ENCODE measurements around the gene TMCO4. TPM values are rescaled to one million over a fixed set of nuclear protein-coding genes. Genes with fewer than 3 reads are reported as not detected.

The TMCO4 gene
- polyA plus RNA-seq, 1 experiment, result 22.0 TPM

DNA sequence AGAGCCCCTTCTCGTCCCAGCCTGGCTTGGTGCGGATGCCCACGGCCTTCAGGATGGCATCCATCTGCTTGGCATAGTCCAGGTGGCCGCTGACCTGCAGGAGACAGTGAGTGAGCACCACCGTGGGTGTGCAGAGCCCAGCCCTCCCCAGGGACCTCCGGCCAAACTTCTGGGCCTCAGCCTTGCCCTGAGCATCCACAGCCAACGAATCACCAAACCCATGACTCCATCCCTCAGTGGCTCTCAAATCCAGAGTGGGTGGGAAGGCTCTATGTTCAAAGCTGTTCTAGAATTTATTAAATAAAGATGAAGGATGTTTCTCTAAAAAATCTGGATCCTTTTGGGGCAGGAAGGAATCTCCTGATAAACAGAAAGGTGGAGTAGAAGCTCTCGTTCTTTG is 116.4 kb downstream of the TMCO4 start:
- Histone ChIP-seq H3K36me3 (ENCODE audit: control insufficient read depth, insufficient read depth, low read length) (no peaks in the 10 kb centered on the region; the same call in 1 of the 2 replicates), H3K27me3 (ENCODE audit: control insufficient read depth, insufficient read depth, low read length) (no peaks in the 10 kb centered on the region), H3K4me3 (ENCODE audit: low read depth, low read length) (no peak overlapping the region)
- TF ChIP-seq, protein P1, sequence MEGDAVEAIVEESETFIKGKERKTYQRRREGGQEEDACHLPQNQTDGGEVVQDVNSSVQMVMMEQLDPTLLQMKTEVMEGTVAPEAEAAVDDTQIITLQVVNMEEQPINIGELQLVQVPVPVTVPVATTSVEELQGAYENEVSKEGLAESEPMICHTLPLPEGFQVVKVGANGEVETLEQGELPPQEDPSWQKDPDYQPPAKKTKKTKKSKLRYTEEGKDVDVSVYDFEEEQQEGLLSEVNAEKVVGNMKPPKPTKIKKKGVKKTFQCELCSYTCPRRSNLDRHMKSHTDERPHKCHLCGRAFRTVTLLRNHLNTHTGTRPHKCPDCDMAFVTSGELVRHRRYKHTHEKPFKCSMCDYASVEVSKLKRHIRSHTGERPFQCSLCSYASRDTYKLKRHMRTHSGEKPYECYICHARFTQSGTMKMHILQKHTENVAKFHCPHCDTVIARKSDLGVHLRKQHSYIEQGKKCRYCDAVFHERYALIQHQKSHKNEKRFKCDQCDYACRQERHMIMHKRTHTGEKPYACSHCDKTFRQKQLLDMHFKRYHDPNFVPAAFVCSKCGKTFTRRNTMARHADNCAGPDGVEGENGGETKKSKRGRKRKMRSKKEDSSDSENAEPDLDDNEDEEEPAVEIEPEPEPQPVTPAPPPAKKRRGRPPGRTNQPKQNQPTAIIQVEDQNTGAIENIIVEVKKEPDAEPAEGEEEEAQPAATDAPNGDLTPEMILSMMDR (IDR thresholded peaks at IDR 0.05; ENCODE audit: insufficient read depth, low read depth, low read length), result no peak
- no peak for DNase-seq (ENCODE audit: low read depth)
- CTCF ChIA-PET, result interaction anchor here (3.5 kb wide), 1 partner anchor 22 kb away, joined by 20 read pairs; no protein-coding TSS in a partner anchor
- POLR2A ChIA-PET, result no interaction called here

DNA sequence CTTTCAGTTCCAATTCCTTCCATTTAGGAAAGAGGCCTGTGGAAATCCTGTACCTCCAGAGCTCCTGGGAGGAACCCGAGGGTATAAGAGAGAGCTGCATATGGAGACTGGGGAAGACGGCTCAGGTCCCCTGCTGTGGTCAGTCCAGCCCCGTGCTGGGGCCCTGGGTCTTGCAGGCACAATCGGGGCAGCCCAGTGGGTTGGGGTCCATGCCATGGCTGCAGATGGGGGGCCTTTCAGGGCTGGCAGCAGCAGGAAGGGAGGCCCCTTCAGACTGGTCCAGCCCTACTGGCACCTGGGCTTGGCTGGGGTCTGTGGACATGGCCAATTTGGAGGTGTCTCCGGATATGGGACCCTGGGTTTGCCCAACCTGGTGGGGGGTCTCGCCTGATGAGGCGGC is 116.8 kb downstream of the TMCO4 start:
- ChIA-PET CTCF (interaction anchor here (0.7 to 3.5 kb wide), 4 partner anchors 22 to 33 kb away, joined by 3 to 20 read pairs (median 12); no protein-coding TSS in a partner anchor), POLR2A (interaction anchor here (0.5 kb wide), 1 partner anchor 15 kb away, joined by 12 read pairs; no protein-coding TSS in a partner anchor)
- H3K27me3 ChIP-seq (ENCODE audit: control insufficient read depth, insufficient read depth, low read length), result no peaks in the 10 kb centered on the region
- TF ChIP-seq, protein P1 (IDR thresholded peaks at IDR 0.05; ENCODE audit: insufficient read depth, low read depth, low read length), result no peak
- no peak for DNase-seq (ENCODE audit: low read depth)
- no peak overlapping the region for H3K4me3 ChIP-seq (ENCODE audit: low read depth, low read length)
- no peaks in the 10 kb centered on the region; the same call in 1 of the 2 replicates for H3K36me3 ChIP-seq (ENCODE audit: control insufficient read depth, insufficient read depth, low read length)

DNA sequence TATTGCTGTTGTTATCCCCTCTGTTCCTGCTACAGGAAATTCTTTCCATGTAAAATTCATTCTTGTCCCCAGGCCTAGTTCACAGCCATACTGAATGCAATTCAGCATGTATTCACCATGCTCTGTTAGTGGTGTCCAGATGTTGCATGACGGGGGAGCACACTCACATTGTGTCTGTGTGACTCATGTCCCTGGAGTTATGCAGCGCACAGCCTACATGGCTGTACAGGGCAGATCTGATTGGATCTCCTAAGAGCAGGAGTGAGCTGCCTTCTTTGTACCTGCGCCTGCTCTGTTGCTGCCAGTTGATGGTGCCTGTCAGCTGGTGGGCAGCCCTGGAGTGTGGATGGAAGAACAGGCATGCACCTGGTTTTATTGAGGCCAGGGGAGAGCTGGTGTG is 117.5 kb downstream of the TMCO4 start:
- CTCF ChIA-PET, result interaction anchor here (0.7 to 3.5 kb wide), 5 partner anchors 21 to 34 kb away, joined by 3 to 20 read pairs (median 6); no protein-coding TSS in a partner anchor
- H3K27me3 ChIP-seq (ENCODE audit: control insufficient read depth, insufficient read depth, low read length), result no peaks in the 10 kb centered on the region; the same call in 1 of the 2 replicates
- POLR2A ChIA-PET, result interaction anchor here (0.5 kb wide), 1 partner anchor 16 kb away, joined by 12 read pairs; no protein-coding TSS in a partner anchor

DNA sequence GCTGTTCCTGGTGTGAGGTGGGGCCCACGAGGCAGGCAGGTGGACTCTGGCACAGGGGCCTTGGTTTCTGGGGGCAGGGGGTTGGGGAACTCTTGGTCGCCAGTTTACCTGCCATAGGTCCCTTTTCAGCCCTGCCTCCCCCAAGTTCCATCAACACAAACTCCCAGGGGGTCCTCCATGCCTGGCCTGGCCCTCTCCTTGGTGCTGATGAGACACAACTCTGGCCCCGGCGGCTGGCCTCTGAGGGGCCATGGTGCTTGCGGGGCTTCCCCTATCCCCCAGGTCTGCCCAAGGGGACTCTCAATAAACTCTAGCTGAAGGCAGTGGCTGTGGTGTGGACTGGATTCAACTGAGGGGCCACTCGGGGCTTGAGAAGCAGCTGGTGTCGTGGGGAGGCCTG is 119.1 kb downstream of the TMCO4 start:
- DNase-seq (ENCODE audit: low read depth), result no peak
- Histone ChIP-seq H3K36me3 (ENCODE audit: control insufficient read depth, insufficient read depth, low read length) (no peaks in the 10 kb centered on the region), H3K27me3 (ENCODE audit: control insufficient read depth, insufficient read depth, low read length) (no peaks in the 10 kb centered on the region; the same call in 1 of the 2 replicates), H3K4me3 (ENCODE audit: low read depth, low read length) (no peak overlapping the region)
- POLR2A ChIA-PET, result no interaction called here
- CTCF ChIA-PET, result interaction anchor here (3.5 kb wide), 2 partner anchors 19 to 24 kb away, joined by 19 to 20 read pairs; no protein-coding TSS in a partner anchor
- TF ChIP-seq, protein P1 (IDR thresholded peaks at IDR 0.05; ENCODE audit: insufficient read depth, low read depth, low read length), result no peak

More for the DNA sequence above, 117.5 kb downstream of the TMCO4 start:
- H3K36me3 ChIP-seq (ENCODE audit: control insufficient read depth, insufficient read depth, low read length), result no peaks in the 10 kb centered on the region
- TF ChIP-seq, protein P1 (IDR thresholded peaks at IDR 0.05; ENCODE audit: insufficient read depth, low read depth, low read length), result no peak
- DNase-seq (ENCODE audit: low read depth), result peak; percentile 59
- H3K4me3 ChIP-seq (ENCODE audit: low read depth, low read length), result no peak overlapping the region

DNA sequence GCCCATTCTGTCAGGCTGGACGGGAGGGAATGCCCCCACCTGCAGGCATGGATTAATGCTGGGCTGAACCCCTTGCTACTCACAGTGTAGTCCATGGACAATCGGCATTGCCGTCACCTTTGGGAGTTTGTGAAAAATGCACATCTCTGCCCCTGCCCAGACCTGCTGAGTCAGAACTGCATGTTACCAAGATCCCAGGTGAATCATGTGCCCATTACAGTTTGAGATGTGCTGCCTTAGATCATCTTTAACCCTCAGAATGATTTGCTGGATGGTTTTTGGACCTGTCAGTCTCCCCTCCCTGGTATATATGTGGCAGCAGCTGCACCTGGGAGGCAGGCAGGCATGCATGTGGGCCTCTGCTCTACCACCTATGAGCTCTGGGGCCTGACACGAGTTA is 120.0 kb downstream of the TMCO4 start:
- H3K4me3 ChIP-seq (ENCODE audit: low read depth, low read length), result no peak overlapping the region
- no peak for DNase-seq (ENCODE audit: low read depth)
- H3K36me3 ChIP-seq (ENCODE audit: control insufficient read depth, insufficient read depth, low read length), result no peaks in the 10 kb centered on the region
- H3K27me3 ChIP-seq (ENCODE audit: control insufficient read depth, insufficient read depth, low read length), result no peaks in the 10 kb centered on the region; the same call in 1 of the 2 replicates
- TF ChIP-seq, protein P1 (IDR thresholded peaks at IDR 0.05; ENCODE audit: insufficient read depth, low read depth, low read length), result no peak
- ChIA-PET POLR2A (no interaction called here), CTCF (interaction anchor here (3.5 kb wide), 1 partner anchor 25 kb away, joined by 19 read pairs; no protein-coding TSS in a partner anchor)
